GM21825 (cell line): ENCODE results near the gene KDR.

Source experiments
- ATAC-seq: cut with Tn5 transposase; IDR thresholded peaks from one replicate; pipeline ENCODE4 v1.9.1; 2021; ENCODE audit warnings: mild to moderate bottlenecking, moderate library complexity; ENCODE audit not compliant: unreplicated experiment

KDR gene

GRCh38 chr4:55124322-55125076 lies 896 bp downstream of the KDR start:
- no peak for ATAC-seq

GRCh38 chr4:55123791-55124190 lies 1.6 kb downstream of the KDR start:
- ATAC-seq = no peak

GRCh38 chr4:55122235-55122634 lies 3.2 kb downstream of the KDR start:
- no peak for ATAC-seq

- ATAC-seq = no peak
Measured at GRCh38 chr4:55121246-55121645, 4.1 kb downstream of the KDR start.

GRCh38 chr4:55118397-55118796 lies 7.0 kb downstream of the KDR start:
- no peak for ATAC-seq

GRCh38 chr4:55117511-55117910 lies 7.9 kb downstream of the KDR start:
- no peak for ATAC-seq

GRCh38 chr4:55116450-55116849 lies 8.9 kb downstream of the KDR start:
- no peak for ATAC-seq

- no peak for ATAC-seq
Measured at GRCh38 chr4:55111601-55112000, 13.8 kb downstream of the KDR start.

GRCh38 chr4:55110131-55110530 lies 15.3 kb downstream of the KDR start:
- no peak for ATAC-seq

- no peak for ATAC-seq
Measured at GRCh38 chr4:55107054-55107453, 18.3 kb downstream of the KDR start.

- no peak for ATAC-seq
Measured at GRCh38 chr4:55103224-55103623, 22.2 kb downstream of the KDR start.

- no peak for ATAC-seq
Measured at GRCh38 chr4:55099816-55100215, 25.6 kb downstream of the KDR start.

GRCh38 chr4:55098456-55099204 lies 26.8 kb downstream of the KDR start:
- ATAC-seq = no peak

- ATAC-seq = no peak
Measured at GRCh38 chr4:55096619-55097018, 28.8 kb downstream of the KDR start.

- ATAC-seq = no peak
Measured at GRCh38 chr4:55096045-55096444, 29.4 kb downstream of the KDR start.

GRCh38 chr4:55092504-55092903 lies 32.9 kb downstream of the KDR start:
- ATAC-seq = no peak

GRCh38 chr4:55089916-55090315 lies 35.5 kb downstream of the KDR start:
- ATAC-seq = no peak

GRCh38 chr4:55087913-55088260 lies 37.5 kb downstream of the KDR start:
- no peak for ATAC-seq

GRCh38 chr4:55087009-55087912 lies 38.1 kb downstream of the KDR start:
- ATAC-seq = no peak

GRCh38 chr4:55086578-55086977 lies 38.8 kb downstream of the KDR start:
- no peak for ATAC-seq

GRCh38 chr4:55083735-55084134 lies 41.7 kb downstream of the KDR start:
- no peak for ATAC-seq

- ATAC-seq = no peak
Measured at GRCh38 chr4:55082756-55083155, 42.6 kb downstream of the KDR start.
